GM18502 (cell line): ENCODE results near the gene CLRN1.

ENCODE experiments used
- ATAC-seq: cut with Tn5 transposase; IDR thresholded peaks from one replicate; pipeline ENCODE4 v1.9.1; 2021; ENCODE audit warnings: mild to moderate bottlenecking; ENCODE audit not compliant: unreplicated experiment, poor library complexity

The CLRN1 gene

DNA sequence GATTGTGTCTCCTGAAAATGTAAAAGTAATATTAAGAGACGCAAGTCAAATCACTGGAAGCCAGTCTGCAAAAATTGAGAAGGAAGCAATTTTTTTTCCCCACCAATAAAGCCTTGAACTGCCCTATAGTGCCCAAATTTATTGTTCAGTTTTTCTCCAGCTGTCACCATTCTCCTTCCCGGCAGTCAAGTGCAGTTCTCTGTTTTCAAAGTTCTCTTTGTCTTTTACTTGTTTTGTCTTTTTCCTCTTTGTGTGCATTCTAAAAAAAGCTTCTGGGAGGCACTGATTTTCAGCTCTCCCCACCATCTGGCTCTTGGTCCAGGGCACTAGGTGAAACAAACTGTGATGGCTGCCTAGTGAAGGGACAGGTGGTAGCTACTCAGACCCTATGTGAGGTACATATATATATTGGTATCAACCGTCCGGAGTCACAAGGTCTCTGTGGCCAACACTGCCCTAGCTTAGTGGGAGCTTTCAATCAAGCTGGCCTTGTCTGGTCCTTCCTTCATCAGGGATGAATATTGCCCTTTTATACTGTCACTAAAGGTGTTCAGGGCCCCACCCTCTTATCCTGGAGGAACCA is 6.1 kb upstream of the CLRN1 start:
- no peak for ATAC-seq

DNA sequence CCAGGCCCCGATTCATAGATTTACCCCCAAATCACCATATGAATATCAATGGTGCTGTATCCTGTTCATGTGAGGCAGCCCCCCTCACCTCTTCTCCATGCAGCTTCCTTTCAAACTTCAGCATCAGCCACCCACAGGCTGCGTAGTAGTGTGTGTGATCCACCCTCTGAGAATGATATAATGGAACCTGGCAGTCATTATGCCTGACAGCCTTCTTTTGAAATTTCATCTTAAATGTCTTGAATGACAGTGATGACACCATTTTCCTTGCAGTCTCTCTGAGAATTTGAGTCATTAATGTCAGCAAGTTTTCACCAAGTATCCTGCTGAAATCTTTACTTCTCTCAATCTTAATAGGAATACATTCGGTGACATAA is 3.5 kb upstream of the CLRN1 start:
- ATAC-seq = no peak

DNA sequence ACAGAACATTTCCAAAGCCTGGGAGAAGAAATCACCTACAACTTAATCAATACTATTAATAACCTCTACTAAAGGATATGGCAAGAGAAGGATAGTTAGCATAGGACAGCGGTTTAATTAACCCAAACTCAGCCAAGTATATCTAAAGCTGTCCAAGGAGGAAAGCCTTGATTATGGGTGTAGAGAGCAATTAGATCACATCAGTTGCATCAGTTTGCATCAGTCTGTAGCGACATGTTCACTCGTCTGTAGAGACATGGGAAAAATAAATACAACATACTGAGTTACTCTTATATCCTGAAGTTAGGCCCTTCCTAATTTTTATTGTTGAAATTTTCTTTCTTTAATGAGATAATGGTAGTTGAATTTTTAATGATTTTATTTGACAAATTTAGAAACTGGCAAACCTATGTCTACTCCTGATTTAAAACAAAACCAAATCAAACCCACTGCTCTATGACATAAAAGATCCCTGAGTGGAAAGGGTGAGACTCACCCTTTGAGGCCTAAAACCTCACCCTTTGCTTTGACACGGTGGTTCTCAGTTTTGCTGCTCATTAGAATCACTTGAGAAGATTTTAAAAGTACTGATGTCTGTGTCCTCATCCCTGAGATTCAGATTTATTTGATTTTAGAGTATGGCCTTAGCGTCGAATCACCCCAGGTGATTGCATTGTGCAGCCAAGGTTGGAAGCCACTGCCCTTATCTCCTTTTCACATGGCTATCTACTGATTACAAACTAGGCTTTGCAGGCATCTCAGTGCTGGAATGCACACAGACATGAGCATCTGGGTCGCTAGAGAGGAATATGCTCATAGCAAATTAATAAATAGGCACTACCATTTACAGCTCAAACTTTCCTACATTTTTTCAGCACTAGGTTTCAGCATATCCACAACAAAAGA is 2.8 kb upstream of the CLRN1 start:
- no peak for ATAC-seq

DNA sequence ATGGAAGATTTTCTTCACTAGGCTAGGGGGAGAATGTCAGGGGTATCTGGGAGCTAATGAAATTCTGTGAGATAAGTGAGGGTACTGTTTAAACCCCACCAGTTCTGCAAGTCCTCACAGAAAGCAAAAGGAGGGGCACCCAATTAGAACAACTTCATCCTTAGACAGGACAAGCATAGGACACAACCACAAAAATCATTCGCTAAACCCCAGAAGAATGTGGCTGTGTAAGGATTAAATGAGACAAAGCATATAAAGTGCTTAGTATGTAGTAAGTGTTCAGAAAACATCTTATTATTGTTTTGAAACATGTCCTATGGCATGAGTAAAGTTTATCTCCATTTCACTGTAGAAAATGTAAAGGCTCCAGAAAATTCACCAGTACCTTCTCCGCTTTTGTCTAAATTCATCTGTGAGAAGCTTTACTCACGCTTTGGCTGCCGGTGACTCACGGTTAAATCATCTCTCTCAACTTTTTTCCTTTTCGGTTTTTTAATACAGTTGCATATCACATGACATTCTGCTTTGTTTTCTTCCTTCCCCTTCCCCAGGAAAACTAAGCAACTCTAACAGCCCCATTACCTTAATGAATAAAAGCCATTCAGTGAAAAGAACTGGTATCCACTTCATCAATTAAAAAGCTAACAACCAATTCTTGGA is 1.7 kb downstream of the CLRN1 start:
- no peak for ATAC-seq

DNA sequence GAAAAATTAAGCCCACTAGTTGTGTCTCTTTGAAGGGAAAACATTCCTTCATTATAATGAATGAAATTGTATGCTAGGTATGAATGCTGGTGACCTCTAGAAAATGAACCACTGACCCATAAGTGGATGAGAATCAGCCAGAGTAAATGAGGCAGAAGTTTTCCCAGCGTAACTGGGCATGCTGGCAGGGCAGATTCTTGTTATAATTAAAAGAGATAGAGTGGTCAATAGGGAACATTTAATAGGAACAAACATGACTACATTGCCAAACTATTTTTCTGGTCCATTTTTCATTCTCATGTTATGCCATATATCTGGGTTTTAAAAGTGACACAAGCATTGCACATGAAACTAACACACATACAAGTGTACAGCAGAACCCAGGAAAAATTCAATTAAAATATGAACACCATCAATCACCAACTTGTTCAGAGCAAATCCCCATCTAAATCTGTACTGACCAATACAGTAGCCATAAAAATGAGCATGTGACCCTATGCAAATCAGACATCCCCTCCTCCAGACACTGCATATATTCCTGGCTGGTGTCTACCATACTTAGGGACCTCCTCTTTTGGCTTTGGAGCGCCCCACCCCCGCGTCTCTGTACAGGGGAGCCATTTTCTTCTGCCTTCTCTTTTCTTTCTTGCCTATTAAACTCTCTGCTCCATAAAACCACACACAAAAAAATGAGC is 4.0 kb downstream of the CLRN1 start:
- ATAC-seq = no peak

DNA sequence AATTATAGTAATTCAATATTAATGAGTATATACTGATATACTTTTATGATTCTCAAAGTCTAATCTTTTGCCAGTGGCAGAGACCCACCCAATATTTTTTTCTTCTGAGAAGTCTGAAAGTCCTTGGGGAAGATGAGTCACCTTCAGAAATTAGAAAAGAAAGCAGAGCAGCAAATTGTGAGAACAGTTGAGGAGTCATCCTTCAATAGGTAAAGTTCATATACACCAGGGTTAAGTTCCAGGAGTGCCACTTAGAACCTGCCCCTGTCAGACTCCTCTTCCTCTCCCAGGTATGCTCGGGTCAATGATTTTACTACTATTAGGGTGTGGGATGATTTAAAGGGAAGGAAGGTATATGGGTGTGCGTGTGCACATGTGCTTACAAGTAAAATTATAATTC is 7.1 kb downstream of the CLRN1 start:
- ATAC-seq = no peak

DNA sequence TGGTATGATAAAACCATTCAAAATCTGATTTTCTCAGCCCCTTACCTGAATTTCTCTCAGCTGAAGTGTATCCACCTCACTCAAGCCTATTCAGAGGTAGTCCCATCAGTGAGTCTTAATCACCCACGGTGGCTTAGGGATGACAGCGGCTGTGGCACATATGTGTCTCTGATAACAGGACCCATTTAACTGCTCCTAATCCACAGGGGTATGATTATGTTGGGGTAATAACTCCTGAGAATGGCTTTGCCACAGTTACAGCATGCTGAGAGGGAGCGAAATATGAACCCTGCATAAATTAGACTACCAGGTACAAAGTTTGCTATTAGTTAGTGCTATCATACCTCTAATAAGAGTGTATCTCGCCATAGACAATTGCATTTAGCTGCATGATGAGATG is 10.6 kb downstream of the CLRN1 start:
- ATAC-seq = no peak

DNA sequence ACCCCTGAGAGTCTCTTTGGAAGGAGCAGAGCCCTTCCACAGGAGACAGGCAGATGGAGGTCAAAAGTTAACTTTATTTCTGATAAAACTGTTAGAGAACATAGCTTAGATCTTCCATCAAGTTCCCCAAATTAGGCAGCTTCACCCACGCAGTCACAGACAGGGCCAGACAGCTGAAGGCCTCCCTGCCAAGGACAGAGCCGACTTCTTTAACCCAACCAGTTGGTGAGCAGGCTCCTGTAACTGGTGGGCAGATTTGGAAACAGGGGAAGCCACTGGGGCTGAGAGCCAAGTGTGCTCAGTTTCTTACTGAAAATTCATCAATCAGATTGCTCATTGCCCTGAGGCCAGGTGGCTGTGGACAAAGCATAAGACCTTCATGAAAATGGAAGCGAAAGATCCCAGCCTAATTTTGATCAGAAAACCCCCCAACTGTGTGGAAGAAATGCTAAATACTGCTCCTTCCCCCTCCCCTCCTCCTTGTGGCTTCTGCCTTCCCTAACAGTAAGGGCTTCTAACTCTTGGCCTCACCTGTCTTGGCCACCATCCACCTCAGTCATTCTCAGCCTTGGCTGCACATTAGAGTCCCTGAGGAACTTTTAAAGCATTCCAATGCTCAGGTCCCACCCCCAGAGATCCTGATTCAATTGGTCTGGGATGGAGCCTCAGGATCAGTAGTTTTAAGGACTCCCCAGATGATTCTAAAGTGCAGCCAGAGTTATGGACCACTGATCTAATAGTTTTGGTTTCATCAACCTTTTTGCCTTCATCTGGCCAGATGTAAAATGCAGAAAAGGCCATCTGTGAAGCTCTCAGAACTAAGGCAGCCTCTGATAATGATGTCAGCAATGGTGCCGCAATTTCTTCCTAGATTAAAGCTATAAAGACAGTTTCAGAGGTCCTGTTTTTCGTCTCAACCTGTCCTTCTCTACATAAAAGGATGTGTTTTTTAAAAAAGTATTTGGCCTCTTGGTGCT is 11.5 kb downstream of the CLRN1 start:
- peak; percentile 49 for ATAC-seq

DNA sequence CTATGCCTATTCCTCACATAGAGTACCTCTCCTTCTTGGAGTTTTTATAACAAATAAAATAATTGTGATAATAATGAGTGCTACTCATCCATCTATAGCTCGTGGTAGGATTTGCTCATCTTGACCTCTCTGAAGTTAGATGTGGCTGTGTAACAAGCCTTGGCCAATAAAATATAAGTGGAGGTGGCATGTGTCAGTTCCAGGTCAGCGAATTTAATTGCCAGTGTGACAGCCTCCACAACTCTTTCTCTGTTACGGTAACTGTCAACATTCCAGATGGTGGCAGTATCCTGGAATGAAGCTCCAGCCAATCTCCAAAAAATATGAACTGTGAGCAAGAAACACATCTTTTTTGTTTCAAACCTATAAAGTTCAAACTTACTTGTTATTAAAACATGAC is 13.8 kb downstream of the CLRN1 start:
- ATAC-seq = no peak

DNA sequence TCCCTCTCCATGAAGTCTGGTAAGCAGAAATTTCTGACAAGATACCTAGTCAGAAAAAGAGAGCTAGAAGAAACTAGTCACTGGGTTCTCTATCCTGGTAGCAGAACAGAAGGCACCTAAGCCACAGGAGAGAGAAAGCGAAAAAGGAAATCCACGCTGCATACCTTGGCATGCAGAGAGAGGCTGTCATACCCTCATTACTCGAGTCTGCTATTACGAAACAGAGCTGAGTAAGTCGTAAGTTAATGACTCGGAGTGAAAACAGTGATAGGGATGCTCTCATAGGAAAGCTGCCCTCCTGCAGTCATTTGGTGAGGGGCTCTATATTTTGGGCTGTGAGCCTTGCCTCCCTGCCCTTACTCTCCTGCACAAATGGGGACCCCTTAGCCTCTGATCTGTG is 16.2 kb downstream of the CLRN1 start:
- ATAC-seq = no peak

DNA sequence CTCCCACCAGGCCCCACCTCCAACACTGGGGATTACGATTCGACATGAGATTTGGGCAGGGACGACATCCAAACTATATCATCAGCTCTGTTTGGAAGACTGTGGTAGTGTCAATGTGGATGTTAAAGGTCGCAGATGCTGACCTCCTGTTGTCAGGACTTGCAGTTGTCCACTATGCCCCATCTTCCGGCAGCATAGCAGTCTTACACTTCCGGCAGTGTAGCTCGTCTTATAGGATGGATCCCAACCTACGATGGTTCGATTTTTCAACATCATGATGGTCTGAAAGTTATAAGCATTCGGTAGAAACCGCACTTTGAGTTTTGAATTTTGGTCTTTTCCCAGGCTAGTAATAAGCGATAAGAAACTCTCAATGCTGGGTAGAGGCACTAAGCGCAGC is 20.6 kb downstream of the CLRN1 start:
- no peak for ATAC-seq

DNA sequence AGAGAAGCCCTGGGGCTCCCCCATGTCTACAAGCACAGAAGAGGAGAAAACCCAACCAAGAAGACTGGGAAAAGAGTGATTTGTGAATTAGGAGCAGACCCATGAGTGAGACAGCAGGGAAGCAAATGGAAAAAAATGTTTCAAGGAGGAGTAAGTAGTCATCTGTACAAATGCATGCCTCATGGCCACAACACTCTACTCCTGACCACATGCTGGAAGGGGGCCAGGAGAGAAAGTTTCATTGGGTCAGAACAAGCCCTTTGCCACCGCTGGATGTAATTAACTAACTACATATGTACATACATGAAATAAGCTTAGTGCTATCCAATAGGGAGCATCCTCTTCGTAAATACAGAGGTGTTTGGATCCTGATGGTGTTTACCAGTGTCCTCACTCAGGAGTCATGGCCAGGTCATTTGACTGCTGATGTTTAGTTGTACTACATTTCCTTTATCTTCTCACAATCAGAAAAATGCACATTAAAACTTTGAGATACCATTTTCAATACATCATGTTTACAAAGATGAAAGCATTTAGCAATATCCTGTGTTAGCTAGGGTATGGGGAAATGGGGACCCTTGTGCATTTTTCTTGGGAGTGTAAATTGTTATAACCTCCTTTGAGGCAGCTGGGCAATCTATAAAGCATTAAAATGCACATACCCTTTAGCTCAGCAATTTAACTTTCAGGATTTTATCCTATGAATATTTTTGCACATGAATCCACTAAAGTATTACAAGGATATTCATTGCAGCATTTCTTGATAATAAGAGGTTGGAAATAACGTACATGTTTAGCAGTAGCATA is 27.1 kb downstream of the CLRN1 start:
- no peak for ATAC-seq

DNA sequence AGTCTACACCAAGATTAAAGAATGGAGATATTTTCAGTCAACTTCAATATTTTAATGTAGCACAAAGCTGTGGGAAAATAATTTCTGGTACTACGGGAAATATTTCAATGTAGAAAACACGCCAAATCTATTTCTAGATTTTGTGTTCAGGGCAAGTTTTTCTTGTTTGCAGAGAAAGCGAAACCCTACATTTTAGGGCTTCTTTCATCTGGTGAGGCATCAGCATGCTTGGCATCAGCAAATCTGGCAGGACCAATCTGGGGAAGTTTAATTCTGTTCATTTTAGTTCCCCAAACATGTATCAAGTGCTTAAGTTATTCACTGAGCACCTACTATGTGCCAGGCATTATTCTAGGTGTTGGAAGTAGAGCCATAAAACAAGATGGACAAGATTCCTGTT is 30.3 kb downstream of the CLRN1 start:
- no peak for ATAC-seq

DNA sequence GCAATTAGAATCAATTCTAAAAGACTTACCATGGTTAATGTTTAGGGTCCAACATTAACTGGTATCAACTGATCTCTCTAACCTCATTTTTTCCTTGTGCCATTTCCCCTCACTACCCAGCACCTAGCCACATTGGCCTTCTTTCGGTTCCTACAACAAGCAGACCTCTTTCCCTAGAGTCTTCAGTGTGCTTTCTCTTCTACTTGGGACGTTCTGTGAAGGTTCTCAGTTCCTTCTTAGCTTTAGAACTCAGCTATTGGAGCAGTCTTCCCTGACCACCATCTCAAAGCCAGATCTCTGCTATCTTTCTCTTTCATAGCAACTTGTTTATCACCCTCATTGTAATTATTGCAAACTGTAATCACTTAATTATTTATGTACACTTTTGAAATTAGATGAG is 35.8 kb downstream of the CLRN1 start:
- peak; percentile 82 for ATAC-seq

DNA sequence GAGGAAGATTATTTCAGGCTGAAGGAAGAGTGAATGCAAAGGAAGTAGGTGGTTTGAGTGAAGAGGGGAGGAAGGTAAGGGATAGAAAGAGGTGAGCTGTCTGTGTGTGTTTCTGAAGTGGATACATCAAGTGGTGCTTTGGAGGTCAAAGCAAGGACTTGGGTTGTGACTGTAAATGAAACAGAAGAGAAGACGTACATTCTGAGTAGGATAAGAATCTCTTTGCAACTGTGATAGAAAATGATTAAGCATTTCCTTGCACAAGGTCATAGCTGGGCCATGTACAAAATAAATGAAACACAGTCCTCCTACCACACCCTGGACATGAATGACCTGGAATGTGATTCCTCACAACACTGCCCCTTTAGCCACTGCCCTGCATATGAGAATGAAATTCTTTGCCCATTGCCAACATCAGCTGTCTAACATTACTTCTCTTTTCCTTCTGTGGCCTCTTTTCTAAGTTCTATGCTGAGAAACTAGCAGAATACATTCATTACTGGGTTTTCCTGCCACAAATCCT is 39.0 kb downstream of the CLRN1 start:
- ATAC-seq = no peak

DNA sequence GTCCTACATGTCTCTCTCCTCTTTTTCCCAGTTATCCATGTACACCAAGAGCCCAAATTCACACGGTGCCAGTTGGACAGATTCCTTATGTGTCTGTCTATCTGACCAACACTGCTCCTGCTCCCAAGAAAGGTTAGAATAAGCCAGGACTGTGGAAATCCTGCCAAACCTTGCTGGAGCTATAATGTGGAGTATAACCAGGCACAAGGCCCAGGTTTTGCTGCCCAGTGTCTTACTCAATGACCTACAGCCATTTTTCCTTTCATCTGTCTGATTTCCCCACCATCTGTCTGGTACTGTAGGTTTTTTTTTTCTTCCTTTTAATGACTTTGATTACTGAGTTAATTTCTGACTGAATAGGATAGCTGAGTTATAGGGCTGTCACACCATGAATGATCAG is 40.8 kb downstream of the CLRN1 start:
- no peak for ATAC-seq

DNA sequence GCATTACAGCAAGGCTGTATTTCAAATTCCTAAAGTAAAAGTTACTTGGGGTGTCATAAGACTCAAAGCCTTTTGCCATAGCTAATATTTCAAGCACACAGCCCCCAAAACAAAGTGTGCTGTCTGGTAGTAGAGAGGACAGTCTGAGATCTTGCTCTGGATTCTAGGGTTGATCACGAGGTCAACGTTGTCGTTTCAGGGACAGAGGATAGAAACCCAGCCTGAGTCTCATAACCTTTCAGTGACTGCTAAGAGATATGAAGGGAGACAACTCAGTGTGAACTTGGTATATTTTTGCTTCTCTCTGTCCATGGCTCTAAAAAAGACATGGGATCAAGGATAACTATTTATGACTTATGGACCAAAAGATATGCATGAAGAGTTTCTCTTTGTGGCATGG is 41.7 kb downstream of the CLRN1 start:
- no peak for ATAC-seq

DNA sequence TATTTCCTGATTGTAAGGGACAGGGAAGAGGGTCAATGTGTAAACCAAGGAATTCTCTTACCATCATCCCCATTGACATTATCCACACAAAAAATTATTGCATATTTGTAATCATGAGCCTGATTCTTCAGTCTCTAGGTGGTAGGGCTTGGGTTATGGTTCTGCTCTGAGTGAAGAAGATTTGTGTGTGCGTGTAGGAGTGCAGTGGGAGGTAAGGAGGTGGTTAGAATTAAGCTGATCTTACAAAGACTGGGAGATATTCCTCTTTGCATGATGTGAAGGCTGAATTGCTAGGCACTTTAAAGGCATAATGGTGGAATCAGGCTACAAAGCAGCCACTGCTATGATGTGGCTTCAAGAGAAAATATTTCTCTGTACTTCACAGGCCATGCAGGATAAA is 44.3 kb downstream of the CLRN1 start:
- ATAC-seq = no peak

DNA sequence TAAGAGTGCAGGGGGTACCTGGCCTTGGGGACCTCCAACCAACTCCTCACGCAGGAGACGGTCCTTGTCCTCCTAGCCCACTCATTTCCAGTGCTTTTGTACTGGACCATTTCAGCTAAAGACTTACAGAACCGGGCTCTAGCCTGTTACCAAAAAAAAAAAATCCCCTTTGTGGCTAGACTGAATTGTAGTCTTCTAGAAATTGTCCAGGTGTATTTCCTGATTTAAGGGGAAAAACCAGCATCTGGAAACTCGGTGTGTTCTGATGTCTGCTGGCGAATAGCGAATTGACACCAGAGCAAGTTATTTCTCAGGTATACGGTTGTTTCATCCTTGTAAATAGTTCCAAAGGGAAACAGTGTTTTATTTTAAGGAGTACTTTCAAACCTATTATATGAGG is 46.2 kb downstream of the CLRN1 start:
- no peak for ATAC-seq
